ENCODE results near the gene MRPL3.

MRPL3 gene

GRCh38 chr3:131484496-131485111 is 18.2 kb downstream of the MRPL3 start:
- no peak overlapping the region for H3K4me3 ChIP-seq (ENCODE audit: low read length)
- DNase-seq (ENCODE audit: low read depth), result peak; percentile 9
- TF ChIP-seq CTCF (conservative IDR thresholded peaks at IDR 0.05; ENCODE audit: low read length), result no peak

GRCh38 chr3:131480116-131480515 is 22.7 kb downstream of the MRPL3 start:
- DNase-seq (ENCODE audit: low read depth), result no peak
- TF ChIP-seq CTCF (conservative IDR thresholded peaks at IDR 0.05; ENCODE audit: low read length), result no peak
- H3K4me3 ChIP-seq (ENCODE audit: low read length), result no peak overlapping the region

GRCh38 chr3:131477813-131478212 is 25.0 kb downstream of the MRPL3 start:
- no peak overlapping the region for H3K4me3 ChIP-seq (ENCODE audit: low read length)
- DNase-seq (ENCODE audit: low read depth), result no peak

GRCh38 chr3:131474115-131474514 is 28.7 kb downstream of the MRPL3 start:
- H3K4me3 ChIP-seq (ENCODE audit: low read length), result no peak overlapping the region
- no peak for TF ChIP-seq CTCF (conservative IDR thresholded peaks at IDR 0.05; ENCODE audit: low read length)
- no peak for DNase-seq (ENCODE audit: low read depth)

More at GRCh38 chr3:131477813-131478212, 25.0 kb downstream of the MRPL3 start:
- TF ChIP-seq CTCF (conservative IDR thresholded peaks at IDR 0.05; ENCODE audit: low read length), result no peak

- no peak for DNase-seq (ENCODE audit: low read depth)
- no peak for TF ChIP-seq CTCF (conservative IDR thresholded peaks at IDR 0.05; ENCODE audit: low read length)
- no peak overlapping the region for H3K4me3 ChIP-seq (ENCODE audit: low read length)
These were observed 32.4 kb downstream of the MRPL3 start for GRCh38 chr3:131470377-131470776.

- no peak for DNase-seq (ENCODE audit: low read depth)
- no peak overlapping the region for H3K4me3 ChIP-seq (ENCODE audit: low read length)
- no peak for TF ChIP-seq CTCF (conservative IDR thresholded peaks at IDR 0.05; ENCODE audit: low read length)
These were observed 44.1 kb downstream of the MRPL3 start for GRCh38 chr3:131458653-131459052.

GRCh38 chr3:131457220-131457619 is 45.6 kb downstream of the MRPL3 start:
- DNase-seq (ENCODE audit: low read depth), result no peak
- H3K4me3 ChIP-seq (ENCODE audit: low read length), result no peak overlapping the region
- TF ChIP-seq CTCF (conservative IDR thresholded peaks at IDR 0.05; ENCODE audit: low read length), result no peak

All from AG10803 (cell line).